Activated T-cell treated with anti-CD3 and anti-CD28 coated beads for 4 hours (primary cell): ENCODE results near the gene PPP1CB.
"Not testable (repeated sequence)": the region's sequence is repeated elsewhere in the genome, so short reads cannot be mapped to it uniquely, and the experiment has no call there.

Source experiments
- DNase-seq: peaks from one replicate; pipeline ENCODE4 v3.0.0-alpha.2; 2020

Gene PPP1CB

GRCh38 chr2:28751252-28751955 lies at the start of gene PPP1CB:
Gene PPP1CB (plus strand): TSS chr2:28751830. CDS start chr2:28752125, 295 bp downstream.
- peak; percentile 84 for DNase-seq

- DNase-seq: no peak
These were observed 49.2 kb upstream of the PPP1CB start for GRCh38 chr2:28702415-28702861.

GRCh38 chr2:28702878-28703277 lies 48.8 kb upstream of the PPP1CB start:
- no peak for DNase-seq

GRCh38 chr2:28704621-28705020 lies 47.0 kb upstream of the PPP1CB start:
- DNase-seq: no peak

GRCh38 chr2:28705751-28706440 lies 45.7 kb upstream of the PPP1CB start:
- DNase-seq: no peak

- DNase-seq: no peak
These were observed 44.0 kb upstream of the PPP1CB start for GRCh38 chr2:28707592-28707991.

GRCh38 chr2:28709101-28709500 lies 42.5 kb upstream of the PPP1CB start:
- no peak for DNase-seq

GRCh38 chr2:28710545-28710944 lies 41.1 kb upstream of the PPP1CB start:
- DNase-seq: no peak

- DNase-seq: no peak
These were observed 37.9 kb upstream of the PPP1CB start for GRCh38 chr2:28713577-28714298.

- no peak for DNase-seq
These were observed 35.3 kb upstream of the PPP1CB start for GRCh38 chr2:28716265-28716865.

GRCh38 chr2:28717339-28717758 lies 34.3 kb upstream of the PPP1CB start:
- DNase-seq: no peak

GRCh38 chr2:28720345-28720744 lies 31.3 kb upstream of the PPP1CB start:
- DNase-seq: no peak

- no peak for DNase-seq
These were observed 29.9 kb upstream of the PPP1CB start for GRCh38 chr2:28721601-28722191.

GRCh38 chr2:28725021-28725711 lies 26.5 kb upstream of the PPP1CB start:
- no peak for DNase-seq

- DNase-seq: no peak
These were observed 25.5 kb upstream of the PPP1CB start for GRCh38 chr2:28726177-28726576.

GRCh38 chr2:28729698-28730097 lies 21.9 kb upstream of the PPP1CB start:
- no peak for DNase-seq

- DNase-seq: no peak
These were observed 20.9 kb upstream of the PPP1CB start for GRCh38 chr2:28730641-28731146.

GRCh38 chr2:28735511-28735910 lies 16.1 kb upstream of the PPP1CB start:
- DNase-seq: no peak

- DNase-seq: no peak
These were observed 15.6 kb upstream of the PPP1CB start for GRCh38 chr2:28736034-28736433.

- DNase-seq: no peak
These were observed 14.0 kb upstream of the PPP1CB start for GRCh38 chr2:28737655-28738054.

- not testable (repeated sequence) for DNase-seq
These were observed 9.0 kb upstream of the PPP1CB start for GRCh38 chr2:28742619-28743018.

- DNase-seq: no peak
These were observed 6.4 kb upstream of the PPP1CB start for GRCh38 chr2:28745225-28745624.
